Dermis microvascular lymphatic vessel endothelial cell (primary cell): ENCODE measurements around the gene CGGBP1. TPM values are rescaled to one million over a fixed set of nuclear protein-coding genes. Genes with fewer than 3 reads are reported as not detected.
"Not testable (repeated sequence)": the region's sequence is repeated elsewhere in the genome, so short reads cannot be mapped to it uniquely, and the experiment has no call there.

Source experiments
- DNase-seq, 2 donors: peaks; one replicate each; pipeline versions ENCODE4 v3.0.0 to v3.0.0-alpha.2; 2010; ENCODE audit warnings: low read depth in 2 of 2
- total RNA-seq: library from RNA; depleted of rRNA; stranded (reverse); fragments of >200 nt; gene quantifications from 2 replicates; pipeline ENCODE4 v1.2.1, GENCODE V29; 2014

The CGGBP1 gene
- total RNA-seq, 1 donor from 2014 or later, result 36.8 TPM

GRCh38 chr3:88034491-88035275, 24.1 kb downstream of the CGGBP1 start:
- DNase-seq, result no peak

- DNase-seq, result no peak
Observed at GRCh38 chr3:88033808-88034207, 25.0 kb downstream of the CGGBP1 start.

GRCh38 chr3:88033079-88033478, 25.7 kb downstream of the CGGBP1 start:
- DNase-seq, result no peak

- DNase-seq, result no peak
Observed at GRCh38 chr3:88032245-88032644, 26.6 kb downstream of the CGGBP1 start.

- DNase-seq, result peak; percentile 35 to 45
Observed at GRCh38 chr3:88031642-88032077, 27.1 kb downstream of the CGGBP1 start.

GRCh38 chr3:88030210-88030609, 28.6 kb downstream of the CGGBP1 start:
- peak in 1 of 2 donors; percentile 10 for DNase-seq

GRCh38 chr3:88028876-88029275, 29.9 kb downstream of the CGGBP1 start:
- no peak for DNase-seq

GRCh38 chr3:88025001-88025552, 33.7 kb downstream of the CGGBP1 start:
- DNase-seq, result no peak

GRCh38 chr3:88019024-88019423, 39.8 kb downstream of the CGGBP1 start:
- DNase-seq, result no peak

GRCh38 chr3:88015656-88016055, 43.1 kb downstream of the CGGBP1 start:
- not testable (repeated sequence) for DNase-seq

- DNase-seq, result no peak
Observed at GRCh38 chr3:88013592-88013991, 45.2 kb downstream of the CGGBP1 start.

- DNase-seq, result no peak
Observed at GRCh38 chr3:88010810-88011209, 48.0 kb downstream of the CGGBP1 start.

GRCh38 chr3:88009066-88009465, 49.7 kb downstream of the CGGBP1 start:
- no peak for DNase-seq

- peak; percentile 18 to 32 for DNase-seq
Observed at GRCh38 chr3:88005066-88005465, 53.7 kb downstream of the CGGBP1 start.

GRCh38 chr3:88003115-88003755, 55.6 kb downstream of the CGGBP1 start:
- DNase-seq, result peak; percentile 38 to 53

GRCh38 chr3:88002448-88002847, 56.4 kb downstream of the CGGBP1 start:
- DNase-seq, result no peak

Other genes with a start within 250 kb of the CGGBP1 start
- 10.1 and 10.3 TPM in 2 replicates for gene ZNF654, start 250 bp upstream of the CGGBP1 start, total RNA-seq
- 14.8 and 18.7 TPM in 2 replicates for gene C3orf38, start 91.0 kb upstream of the CGGBP1 start, total RNA-seq